H1 (cell line): ENCODE data around the gene DNAH10. TPM values are rescaled to one million over a fixed set of nuclear protein-coding genes. Genes with fewer than 3 reads are reported as not detected.

ENCODE experiments used
- polyA plus RNA-seq, 7 experiments: library from polyadenylated mRNA; depleted of rRNA in 3 of 7; stranded (reverse) in 5 of 7; unstranded in 2 of 7; fragments of >200 nt in 5 of 7; fragments of 200-250 nt in 2 of 7; gene quantifications; 1 replicate in 5 of 7; 2 replicates in 1 of 7; 4 replicates in 1 of 7; pipeline versions ENCODE4 v1.2.1 to v1.2.3, GENCODE V29; 2011 to 2013; ENCODE audit warnings: missing spikeins in 2 of 7, mixed read lengths in 2 of 7
- small RNA-seq: library from polyadenylated mRNA; stranded (forward); fragments of <200 nt; extraction: miRNeasy Mini kit (QIAGEN cat#:217004); gene quantifications from one replicate; pipeline ENCODE3, GENCODE V24; 2013; ENCODE audit not compliant: insufficient read depth
- total RNA-seq: library from RNA; stranded (reverse); fragmentation: NEBNext Ultra II Directional; extraction: Animal tissue kit (Norgen Biotek cat#: 25700); gene quantifications from 2 replicates; pipeline ENCODE4 v1.2.1, GENCODE V29; 2021

The DNAH10 gene
- total and polyA plus RNA-seq, 2 of the 8 experiments (the other 6 are each of a cell fraction or from before 2014, with no cell fraction given): 0.02 to 0.24 TPM

Small RNA genes within 50 kb of the gene (small RNA-seq; reads per million reads assigned to genes)
- not detected for gene AC068790.4
- gene AC068790.6: not detected

Other genes starting within 250 kb of the DNAH10 start
- 6.5 and 6.7 TPM in 2 replicates for gene RILPL1, start 228.6 kb upstream of the DNAH10 start, total RNA-seq
- gene RILPL1, start 228.6 kb upstream of the DNAH10 start, polyA plus RNA-seq (2011; rRNA removed): 9.4 and 12.1 TPM in 2 replicates
- gene TMED2, start 177.7 kb upstream of the DNAH10 start, total RNA-seq: 227 and 235 TPM in 2 replicates
- gene TMED2, start 177.7 kb upstream of the DNAH10 start, polyA plus RNA-seq (2011; rRNA removed): 57.1 and 122 TPM in 2 replicates
- gene DDX55, start 160.2 kb upstream of the DNAH10 start, total RNA-seq: 35.1 and 37.7 TPM in 2 replicates
- gene DDX55, start 160.2 kb upstream of the DNAH10 start, polyA plus RNA-seq (2011; rRNA removed): 25.8 and 42.1 TPM in 2 replicates
- 48.3 and 49.9 TPM in 2 replicates for gene EIF2B1, start 128.6 kb upstream of the DNAH10 start, total RNA-seq
- 21.8 and 24.9 TPM in 2 replicates for gene EIF2B1, start 128.6 kb upstream of the DNAH10 start, polyA plus RNA-seq (2011; rRNA removed)
- 32.1 and 35.8 TPM in 2 replicates for gene GTF2H3, start 128.5 kb upstream of the DNAH10 start, total RNA-seq
- gene GTF2H3, start 128.5 kb upstream of the DNAH10 start, polyA plus RNA-seq (2011; rRNA removed): 15.0 and 21.0 TPM in 2 replicates
- 7.2 and 8.4 TPM in 2 replicates for gene TCTN2, start 91.2 kb upstream of the DNAH10 start, total RNA-seq
- 7.5 and 7.8 TPM in 2 replicates for gene TCTN2, start 91.2 kb upstream of the DNAH10 start, polyA plus RNA-seq (2011; rRNA removed)
- gene ATP6V0A2, start 49.9 kb upstream of the DNAH10 start, total RNA-seq: 62.4 and 63.3 TPM in 2 replicates
- gene ATP6V0A2, start 49.9 kb upstream of the DNAH10 start, polyA plus RNA-seq (2011; rRNA removed): 45.5 and 48.2 TPM in 2 replicates
- 0.43 and 0.73 TPM in 2 replicates for gene CCDC92, start 210.5 kb downstream of the DNAH10 start, total RNA-seq
- gene CCDC92, start 210.5 kb downstream of the DNAH10 start, polyA plus RNA-seq (2011; rRNA removed): 0.51 and 0.83 TPM in 2 replicates
- gene ZNF664, start 210.9 kb downstream of the DNAH10 start, total RNA-seq: 41.7 and 51.4 TPM in 2 replicates
- gene ZNF664, start 210.9 kb downstream of the DNAH10 start, polyA plus RNA-seq (2011; rRNA removed): 16.0 and 22.8 TPM in 2 replicates